ENCODE data around the gene TMEM52. TPM values are rescaled to one million over a fixed set of nuclear protein-coding genes. Genes with fewer than 3 reads are reported as not detected.

TMEM52 gene
- polyA plus RNA-seq, 3 donors from 2014 or later, result 0.18 TPM; not detected in 2

GRCh38 chr1:1956586-1957532 is 37.8 kb upstream of the TMEM52 start:
- peaks cover 2 to 13% (median 6%) of the 10 kb centered on the region in 3 donors for H3K27me3 Mint-ChIP-seq (ENCODE audit: low read depth in 3 of 3)
- H3K9me3 Mint-ChIP-seq, result peaks cover 0 to 2% (median 0%) of the 10 kb centered on the region in 6 donors
- no peaks in the 10 kb centered on the region for H3K36me3 Mint-ChIP-seq
- H3K4me3 Mint-ChIP-seq, result no peak overlapping the region
- no peak overlapping the region for H3K27ac Mint-ChIP-seq
- peaks cover 0 to 4% of the 10 kb centered on the region in 2 donors for H3K4me1 Mint-ChIP-seq
- DNase-seq, result no peak

DNA sequence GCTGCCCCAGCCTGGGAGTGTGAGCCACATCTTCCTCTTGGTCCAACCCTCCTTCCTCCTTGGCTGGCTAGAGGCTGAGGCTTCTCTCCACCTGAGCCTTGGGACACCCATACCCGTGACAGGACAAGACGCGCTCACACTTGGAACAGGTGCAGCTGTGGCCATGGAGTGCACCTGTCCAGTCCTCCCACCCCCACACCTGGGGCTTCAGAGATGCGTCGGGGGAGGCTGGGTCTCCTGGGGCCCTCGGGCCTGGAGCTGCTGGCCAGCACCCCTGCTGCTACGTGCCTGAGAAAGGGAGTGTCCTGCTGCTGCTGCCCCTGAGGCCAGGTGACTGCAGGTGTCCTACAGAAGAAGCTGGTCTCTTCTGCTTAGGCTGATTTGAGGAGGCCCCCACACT is 37.0 kb upstream of the TMEM52 start:
- no peak for DNase-seq

GRCh38 chr1:1955621-1956094 is 36.6 kb upstream of the TMEM52 start:
- H3K27me3 Mint-ChIP-seq (ENCODE audit: low read depth in 3 of 3), result peaks cover 2 to 9% (median 6%) of the 10 kb centered on the region in 3 donors
- no peak for DNase-seq
- H3K4me3 Mint-ChIP-seq, result no peak overlapping the region
- H3K9me3 Mint-ChIP-seq, result peaks cover 0 to 2% (median 0%) of the 10 kb centered on the region in 6 donors
- H3K27ac Mint-ChIP-seq, result no peak overlapping the region
- no peaks in the 10 kb centered on the region for H3K36me3 Mint-ChIP-seq
- H3K4me1 Mint-ChIP-seq, result peaks cover 0 to 4% of the 10 kb centered on the region in 2 donors

More for the DNA sequence above, 37.0 kb upstream of the TMEM52 start:
- Mint-ChIP-seq H3K27me3 (ENCODE audit: low read depth in 3 of 3) (peaks cover 2 to 13% (median 6%) of the 10 kb centered on the region in 3 donors), H3K9me3 (peaks cover 0 to 2% (median 0%) of the 10 kb centered on the region in 6 donors), H3K4me3 (no peak overlapping the region), H3K36me3 (no peaks in the 10 kb centered on the region), H3K4me1 (peaks cover 0 to 4% of the 10 kb centered on the region in 2 donors), H3K27ac (no peak overlapping the region)

DNA sequence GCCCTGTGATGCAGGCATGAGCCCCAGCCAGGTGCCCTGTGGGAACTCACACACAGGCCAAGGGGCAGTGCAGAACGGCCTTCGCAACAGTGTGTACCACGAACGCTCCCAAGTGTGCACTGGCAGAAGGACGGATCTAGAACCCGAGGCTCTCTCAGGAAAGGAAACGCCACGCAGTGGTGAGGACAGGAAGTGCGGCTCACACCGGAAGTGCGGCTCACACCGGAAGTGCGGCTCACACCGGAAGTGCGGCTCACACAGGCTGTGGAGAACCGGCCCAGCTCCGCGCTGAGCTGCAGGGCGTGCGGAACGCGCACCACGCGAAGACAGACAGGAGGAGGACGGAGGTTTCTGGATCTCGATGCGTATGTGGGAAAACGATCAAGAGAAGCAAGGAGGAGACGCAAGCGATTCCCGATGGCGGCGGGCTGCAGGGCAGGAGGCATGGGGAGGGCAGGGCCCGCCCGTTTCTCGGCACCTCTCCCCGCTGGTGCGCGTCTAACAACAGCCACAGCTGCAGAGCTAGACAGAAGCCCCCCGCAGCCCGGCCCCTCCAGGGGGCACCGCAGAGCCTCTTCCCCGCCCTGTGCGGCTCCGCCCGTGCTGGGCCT is 35.9 kb upstream of the TMEM52 start:
- Mint-ChIP-seq H3K4me1 (peaks cover 0 to 4% of the 10 kb centered on the region in 2 donors), H3K27ac (peak overlapping the region in 5 of 6 donors; percentile 45 to 86 (median 71)), H3K27me3 (ENCODE audit: low read depth in 3 of 3) (peaks cover 2 to 9% (median 6%) of the 10 kb centered on the region in 3 donors), H3K36me3 (no peaks in the 10 kb centered on the region), H3K9me3 (peaks cover 0 to 2% (median 0%) of the 10 kb centered on the region in 6 donors), H3K4me3 (peak overlapping the region in 1 of 5 donors; percentile 35)
- DNase-seq, result peak in 2 of 3 donors; percentile 10 to 17

DNA sequence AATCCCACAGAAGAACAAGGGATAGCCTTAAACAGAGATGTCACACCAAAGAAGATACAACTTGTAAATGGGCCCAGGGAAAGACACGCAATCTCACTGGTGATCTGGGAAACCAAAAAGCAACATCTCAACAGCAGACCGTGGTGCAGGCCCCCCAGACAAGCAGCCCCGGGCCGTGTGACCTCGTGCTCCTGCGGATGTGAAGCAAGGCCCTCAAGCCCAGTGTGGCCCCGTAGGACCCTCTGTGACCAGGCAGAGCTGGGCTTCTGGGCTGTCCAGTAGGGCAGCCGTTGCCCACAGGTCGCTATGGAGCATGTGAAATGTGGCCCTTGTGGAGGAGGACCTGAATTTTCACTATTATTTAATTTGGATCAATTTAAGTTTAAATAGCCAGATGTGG is 34.9 kb upstream of the TMEM52 start:
- DNase-seq, result no peak
- Mint-ChIP-seq H3K4me1 (peaks cover 0 to 4% of the 10 kb centered on the region in 2 donors), H3K9me3 (peaks cover 0 to 2% (median 0%) of the 10 kb centered on the region in 6 donors), H3K27me3 (ENCODE audit: low read depth in 3 of 3) (peaks cover 2 to 7% (median 7%) of the 10 kb centered on the region in 3 donors), H3K36me3 (no peaks in the 10 kb centered on the region), H3K27ac (no peak overlapping the region), H3K4me3 (no peak overlapping the region)

GRCh38 chr1:1950940-1951339 is 31.9 kb upstream of the TMEM52 start:
- Mint-ChIP-seq H3K4me1 (peaks cover 0 to 4% of the 10 kb centered on the region in 2 donors), H3K4me3 (no peak overlapping the region), H3K27ac (no peak overlapping the region), H3K27me3 (ENCODE audit: low read depth in 3 of 3) (peaks cover 2 to 7% (median 4%) of the 10 kb centered on the region in 3 donors), H3K36me3 (no peaks in the 10 kb centered on the region), H3K9me3 (peaks cover 0 to 2% (median 0%) of the 10 kb centered on the region in 6 donors)
- no peak for DNase-seq

DNA sequence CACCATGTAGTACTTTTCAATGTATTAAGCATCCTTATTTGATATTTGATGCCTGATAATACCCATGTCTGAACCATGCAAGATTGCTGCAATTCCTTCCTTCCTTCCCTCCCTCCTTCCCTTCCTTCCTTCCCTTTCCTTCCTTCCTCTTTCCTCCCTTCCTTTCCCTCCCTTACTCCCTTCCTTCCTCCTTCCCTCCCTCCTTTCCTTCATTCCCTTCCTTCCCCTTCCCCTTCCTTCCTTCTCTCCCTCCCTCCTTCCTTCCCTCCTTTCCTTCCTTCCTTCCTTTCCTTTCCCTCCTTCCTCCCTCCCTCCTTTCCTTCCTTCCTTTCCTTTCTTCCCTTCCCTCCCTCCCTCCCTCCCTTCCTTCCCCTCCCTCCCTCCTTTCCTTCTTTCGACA is 29.7 kb upstream of the TMEM52 start:
- H3K36me3 Mint-ChIP-seq, result no peaks in the 10 kb centered on the region

GRCh38 chr1:1947493-1947892 is 28.4 kb upstream of the TMEM52 start:
- H3K4me3 Mint-ChIP-seq, result no peak overlapping the region
- no peaks in the 10 kb centered on the region for H3K9me3 Mint-ChIP-seq
- H3K36me3 Mint-ChIP-seq, result no peaks in the 10 kb centered on the region
- H3K4me1 Mint-ChIP-seq, result peaks cover 0 to 2% of the 10 kb centered on the region in 2 donors
- no peak for DNase-seq
- H3K27ac Mint-ChIP-seq, result no peak overlapping the region
- H3K27me3 Mint-ChIP-seq (ENCODE audit: low read depth in 3 of 3), result peaks cover 2 to 3% (median 3%) of the 10 kb centered on the region in 3 donors

More for the DNA sequence above, 29.7 kb upstream of the TMEM52 start:
- H3K4me1 Mint-ChIP-seq, result peaks cover 0 to 2% of the 10 kb centered on the region in 2 donors
- no peak overlapping the region for H3K27ac Mint-ChIP-seq
- H3K4me3 Mint-ChIP-seq, result no peak overlapping the region
- peaks cover 2 to 5% (median 3%) of the 10 kb centered on the region in 3 donors for H3K27me3 Mint-ChIP-seq (ENCODE audit: low read depth in 3 of 3)
- no peak for DNase-seq
- peaks cover 0 to 1% (median 0%) of the 10 kb centered on the region in 6 donors for H3K9me3 Mint-ChIP-seq

DNA sequence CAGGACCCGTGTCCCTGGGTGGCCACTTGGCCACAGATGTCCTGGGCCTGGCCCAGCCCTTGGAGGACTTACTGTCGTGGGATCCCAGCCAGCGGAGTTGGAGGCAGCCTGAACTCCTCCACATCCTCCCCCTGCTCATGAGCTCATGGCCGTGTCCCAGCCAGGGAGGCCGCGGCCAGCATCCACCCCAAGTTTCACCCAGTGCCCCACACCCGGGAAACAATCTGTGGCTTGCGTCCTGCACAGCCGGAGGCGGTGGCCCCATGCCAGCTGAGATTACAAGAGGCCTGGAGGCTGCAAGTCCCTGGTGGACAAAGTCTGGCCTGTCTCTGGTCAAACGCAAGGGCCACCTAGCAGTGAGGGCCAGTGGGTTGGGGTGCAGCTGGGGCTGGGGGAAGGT is 27.5 kb upstream of the TMEM52 start:
- H3K4me1 Mint-ChIP-seq, result peaks cover 0 to 2% of the 10 kb centered on the region in 2 donors
- DNase-seq, result no peak

GRCh38 chr1:1945782-1946393 is 26.8 kb upstream of the TMEM52 start:
- H3K27me3 Mint-ChIP-seq (ENCODE audit: low read depth in 3 of 3), result peaks cover 0 to 3% (median 2%) of the 10 kb centered on the region in 3 donors
- no peaks in the 10 kb centered on the region for H3K9me3 Mint-ChIP-seq
- no peak for DNase-seq
- H3K27ac Mint-ChIP-seq, result no peak overlapping the region
- no peak overlapping the region for H3K4me3 Mint-ChIP-seq
- peaks cover 0 to 2% of the 10 kb centered on the region in 2 donors for H3K4me1 Mint-ChIP-seq
- H3K36me3 Mint-ChIP-seq, result no peaks in the 10 kb centered on the region

More for the DNA sequence above, 27.5 kb upstream of the TMEM52 start:
- Mint-ChIP-seq H3K27ac (no peak overlapping the region), H3K4me3 (no peak overlapping the region), H3K9me3 (no peaks in the 10 kb centered on the region), H3K27me3 (ENCODE audit: low read depth in 3 of 3) (peaks cover under 1 to 3% (median 2%) of the 10 kb centered on the region in 3 donors), H3K36me3 (no peaks in the 10 kb centered on the region)

DNA sequence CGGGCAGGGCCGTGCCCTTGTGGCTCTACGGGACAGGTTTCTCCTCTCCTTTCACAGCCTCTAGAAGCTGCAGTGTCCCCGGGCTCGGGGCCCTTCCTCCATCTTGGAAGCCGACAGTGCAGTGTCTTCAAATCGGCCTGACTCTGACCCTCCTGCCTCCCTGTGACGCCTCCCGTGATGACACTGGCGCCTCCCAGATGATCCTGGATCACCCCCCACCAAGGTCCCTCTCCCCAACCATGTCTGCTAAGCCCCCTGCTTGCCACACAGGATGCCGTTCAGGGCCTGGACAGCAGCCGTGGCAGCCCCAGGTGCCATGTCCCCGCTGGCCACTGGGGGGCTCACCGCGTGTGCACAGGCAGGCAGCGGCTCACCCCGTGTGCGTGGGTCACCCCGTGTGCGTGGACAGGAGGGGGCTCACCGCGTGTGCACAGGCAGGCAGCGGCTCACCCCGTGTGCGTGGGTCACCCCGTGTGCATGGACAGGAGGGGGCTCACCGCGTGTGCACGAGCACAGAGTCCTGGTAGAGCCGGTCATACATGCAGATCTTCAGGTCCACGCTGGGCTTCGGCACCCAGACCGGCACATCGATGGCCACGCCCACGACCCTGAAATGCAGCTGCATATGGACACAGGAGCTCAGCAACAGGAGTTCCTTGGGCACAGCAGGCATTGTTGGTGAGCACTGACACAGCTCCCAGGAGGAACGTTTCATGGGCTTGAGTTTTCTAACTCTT is 24.9 kb upstream of the TMEM52 start:
- Mint-ChIP-seq H3K27ac (no peak overlapping the region), H3K36me3 (no peaks in the 10 kb centered on the region), H3K9me3 (no peaks in the 10 kb centered on the region), H3K27me3 (ENCODE audit: low read depth in 3 of 3) (peaks cover 0 to 3% (median 0%) of the 10 kb centered on the region in 3 donors), H3K4me1 (peaks cover 0 to 2% of the 10 kb centered on the region in 2 donors), H3K4me3 (peak overlapping the region in 1 of 5 donors; percentile 17)
- DNase-seq, result peak; percentile 26 to 40 (median 32)

DNA sequence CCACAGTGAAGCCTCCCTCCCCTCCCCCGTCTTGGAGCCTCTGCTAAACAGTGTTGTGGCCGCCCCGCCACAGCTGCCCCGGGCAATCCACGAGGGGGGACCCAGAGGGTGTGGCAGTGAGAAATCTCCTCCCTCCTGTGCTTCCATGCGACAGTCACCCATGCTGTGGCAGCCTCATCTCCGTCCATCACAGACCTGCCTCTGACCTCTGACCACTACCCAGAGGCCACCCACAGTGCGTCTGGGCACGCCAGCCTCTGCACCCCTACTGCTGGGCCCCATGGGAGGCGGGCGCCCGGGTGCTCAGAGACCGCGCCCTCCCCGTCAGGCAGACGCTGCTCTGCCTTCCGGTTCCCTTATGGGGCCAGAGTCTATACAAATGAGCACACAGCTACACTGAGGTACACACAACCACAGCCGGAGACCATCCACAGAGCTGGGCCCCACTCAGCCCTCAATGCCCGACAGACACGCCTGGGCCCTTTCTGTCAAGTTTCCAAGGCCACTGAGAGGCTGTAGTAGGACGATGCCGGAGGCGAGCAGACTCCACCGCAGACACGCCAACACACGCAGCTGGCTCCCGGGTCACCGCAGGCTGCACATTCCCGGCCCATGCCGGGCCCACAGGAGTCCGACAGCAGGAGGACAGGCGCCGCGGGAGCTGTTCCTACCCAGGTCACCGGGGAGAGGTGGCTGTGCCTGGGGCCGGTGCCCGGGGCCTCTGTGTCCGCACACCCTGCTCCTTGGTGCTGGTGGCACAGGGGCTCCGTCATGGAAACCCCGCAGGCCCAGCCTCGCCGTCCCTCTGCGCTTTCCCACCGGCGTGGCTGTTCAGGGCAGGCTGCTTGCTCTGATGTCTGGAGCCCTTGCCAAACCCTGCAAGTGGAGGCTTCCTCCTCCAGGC is 23.9 kb upstream of the TMEM52 start:
- Mint-ChIP-seq H3K36me3 (no peaks in the 10 kb centered on the region), H3K27me3 (ENCODE audit: low read depth in 3 of 3) (peaks cover 0 to 3% (median 0%) of the 10 kb centered on the region in 3 donors), H3K4me3 (no peak overlapping the region), H3K4me1 (peaks cover 0 to 2% of the 10 kb centered on the region in 2 donors), H3K9me3 (no peaks in the 10 kb centered on the region), H3K27ac (no peak overlapping the region)
- no peak for DNase-seq
